IMR-90 (cell line): ENCODE results near the gene GJA4. TPM values are rescaled to one million over a fixed set of nuclear protein-coding genes. Genes with fewer than 3 reads are reported as not detected.

Source experiments
- ATAC-seq: fragments of 200-7000 bp; cut with Tn5 transposase; 2 replicates; pipeline ENCODE4 v1.9.1; 2020; ENCODE audit warnings: low read depth, mild to moderate bottlenecking, moderate library complexity
- BruUV-seq: library from RNA; stranded (reverse); fragments of 400-500 nt; replicated peaks from 2 replicates; lab custom pipeline; 2021; lab: Mats Ljungman, UMichigan
- CTCF ChIA-PET: fragments of 300-600 bp; formaldehyde crosslinking; extraction: SDS; loops from one replicate; lab custom pipeline; 2021; ENCODE audit warnings: antibody characterized with exemption; lab: Yijun Ruan, JAX
- POLR2A ChIA-PET: fragments of 300-600 bp; sonication (Branson Sonifier 250); formaldehyde crosslinking; loops from one replicate; lab custom pipeline; 2022; ENCODE audit warnings: antibody characterized with exemption; ENCODE audit not compliant: unreplicated experiment; lab: Charles Lee
- DNase-seq: peaks from one replicate; pipeline ENCODE4 v3.0.0; 2013
- H2AFZ ChIP-seq: replicated peaks from 2 replicates; pipeline ENCODE3; 2013; ENCODE audit warnings: low read length, mild to moderate bottlenecking; ENCODE audit not compliant: poor library complexity
- H2AK5ac ChIP-seq: 2 replicates; pipeline ENCODE4 v1.6.1; 2013; ENCODE audit warnings: low read depth, low read length, inconsistent platforms
- H2AK9ac ChIP-seq: replicated peaks from 2 replicates; pipeline ENCODE3; 2013; ENCODE audit warnings: mild to moderate bottlenecking, low read depth, low read length, moderate library complexity; ENCODE audit not compliant: poor library complexity
- H2BK120ac ChIP-seq: 2 replicates; pipeline ENCODE4 v1.6.1; 2013; ENCODE audit warnings: low read depth, low read length, inconsistent platforms
- H2BK15ac ChIP-seq: 3 replicates; pipeline ENCODE4 v1.6.1; 2013; ENCODE audit warnings: low read depth, low read length, inconsistent platforms
- H2BK20ac ChIP-seq: 2 replicates; pipeline ENCODE4 v1.6.1; 2013; ENCODE audit warnings: low read depth, mild to moderate bottlenecking, inconsistent platforms, low read length, moderate library complexity
- H2BK5ac ChIP-seq: 2 replicates; pipeline ENCODE4 v1.6.1; 2013; ENCODE audit warnings: mild to moderate bottlenecking, low read depth, low read length, inconsistent platforms; ENCODE audit not compliant: poor library complexity, severe bottlenecking
- H3K14ac ChIP-seq: replicated peaks from 2 replicates; pipeline ENCODE4 v1.6.1; 2013; ENCODE audit warnings: low read depth, low read length, inconsistent platforms
- H3K18ac ChIP-seq: 2 replicates; pipeline ENCODE4 v1.6.1; 2013; ENCODE audit warnings: low read depth, low read length, control low read depth
- H3K23ac ChIP-seq: 2 replicates; pipeline ENCODE4 v1.6.1; 2013; ENCODE audit warnings: low read depth, low read length, inconsistent platforms
- H3K27ac ChIP-seq: 2 replicates; pipeline ENCODE4 v1.5.1; 2013; ENCODE audit warnings: mild to moderate bottlenecking, control low read depth, low read length; ENCODE audit not compliant: insufficient read depth
- H3K27me3 ChIP-seq: 2 replicates; pipeline ENCODE4 v1.6.1; 2013; ENCODE audit warnings: low read length; ENCODE audit not compliant: control insufficient read depth, insufficient read depth
- H3K36me3 ChIP-seq: 2 replicates; pipeline ENCODE4 v1.6.1; 2013; ENCODE audit warnings: low read length, mixed read lengths; ENCODE audit not compliant: control insufficient read depth, insufficient read depth
- H3K4ac ChIP-seq: 2 replicates; pipeline ENCODE4 v1.6.1; 2013; ENCODE audit warnings: low read depth, low read length, inconsistent platforms
- H3K4me1 ChIP-seq: 2 replicates; pipeline ENCODE4 v1.6.1; 2013; ENCODE audit warnings: low read length, mixed read lengths; ENCODE audit not compliant: control insufficient read depth, insufficient read depth
- H3K4me2 ChIP-seq: 2 replicates; pipeline ENCODE4 v1.6.1; 2013; ENCODE audit warnings: low read depth, mild to moderate bottlenecking, control low read depth, low read length, moderate library complexity
- H3K4me3 ChIP-seq: 2 replicates; pipeline ENCODE4 v1.5.1; 2013; ENCODE audit warnings: low read depth, mild to moderate bottlenecking, control low read depth, low read length, moderate library complexity; ENCODE audit not compliant: insufficient read depth
- H3K56ac ChIP-seq: 2 replicates; pipeline ENCODE4 v1.6.1; 2013; ENCODE audit warnings: low read length, inconsistent platforms; ENCODE audit not compliant: insufficient read depth; ENCODE audit errors: extremely low read depth
- H3K79me1 ChIP-seq, 2 experiments: 2 replicates each; pipeline ENCODE4 v1.6.1; 2013; ENCODE audit warnings: low read length in 2 of 2, inconsistent platforms in 1 of 2, low read depth in 1 of 2
- H3K9ac ChIP-seq: 2 replicates; pipeline ENCODE4 v1.6.1; 2013; ENCODE audit warnings: low read depth, low read length, control low read depth
- H3K9me1 ChIP-seq: 2 replicates; pipeline ENCODE4 v1.6.1; 2013; ENCODE audit warnings: low read length, inconsistent platforms; ENCODE audit not compliant: insufficient read depth
- H3K9me3 ChIP-seq: 2 replicates; pipeline ENCODE4 v1.6.1; 2013; ENCODE audit warnings: low read length; ENCODE audit not compliant: control insufficient read depth, insufficient read depth
- H4K20me1 ChIP-seq: 2 replicates; pipeline ENCODE4 v1.6.1; 2013; ENCODE audit warnings: low read length, inconsistent platforms; ENCODE audit not compliant: insufficient read depth
- H4K5ac ChIP-seq: 2 replicates; pipeline ENCODE4 v1.6.1; 2013; ENCODE audit warnings: mild to moderate bottlenecking, low read depth, low read length, control low read depth
- H4K8ac ChIP-seq, 2 experiments: 2 replicates each; pipeline ENCODE4 v1.6.1; 2013; ENCODE audit warnings: low read depth in 2 of 2, low read length in 2 of 2, control low read depth in 1 of 2, inconsistent platforms in 1 of 2
- H4K91ac ChIP-seq: 2 replicates; pipeline ENCODE4 v1.6.1; 2013; ENCODE audit warnings: low read depth, low read length, inconsistent platforms; ENCODE audit not compliant: insufficient read depth
- BHLHE40 ChIP-seq: fragments of 150-350 bp; IDR thresholded peaks from 2 replicates; pipeline ENCODE4 v1.6.1; 2016; ENCODE audit warnings: mild to moderate bottlenecking, low read depth, low read length
- CEBPB ChIP-seq: IDR thresholded peaks from 2 replicates; pipeline ENCODE4 v1.6.1; 2012; ENCODE audit warnings: low read depth, low read length, improper control_type of control experiment
- MAFK ChIP-seq: IDR thresholded peaks from 2 replicates; pipeline ENCODE4 v1.6.1; 2012; ENCODE audit warnings: low read depth, low read length, improper control_type of control experiment
- NFE2L2 ChIP-seq: fragments of 150-350 bp; IDR thresholded peaks from 2 replicates; pipeline ENCODE4 v1.6.1; 2016; ENCODE audit warnings: low read depth, mild to moderate bottlenecking, low read length
- RAD21 ChIP-seq: IDR thresholded peaks from 2 replicates; pipeline ENCODE4 v1.6.1; 2012; ENCODE audit warnings: low read length, improper control_type of control experiment
- WGBS, 2 experiments: methylation state at CpG; one replicate each; pipeline versions ENCODE4 v1.1.5 to v1.1.7; 2013; ENCODE audit warnings: missing lambda C conversion rate in 2 of 2; ENCODE audit not compliant: insufficient read length in 1 of 2; ENCODE audit errors: extremely low coverage in 2 of 2; 5-methylcytosine and 5-hydroxymethylcytosine counted together
- dilution Hi-C: fragments of 300-500 bp; cut with HindIII; formaldehyde crosslinking; loops from one replicate; pipeline ENCODE4 v1.14.3; 2018; ENCODE audit warnings: low sequenced_read_pairs; ENCODE audit not compliant: unreplicated experiment
- in situ Hi-C: fragments of 300-500 bp; cut with MboI; formaldehyde crosslinking; loops from 3 replicates; pipeline ENCODE4 v1.14.3; 2019; ENCODE audit warnings: low sequenced_read_pairs, inconsistent platforms, mixed read lengths
- intact Hi-C: fragments of 100-400 bp; cut with micrococcal nuclease; formaldehyde crosslinking; loops from 2 replicates; pipeline ENCODE4 v1.10.0; 2022
- polyA plus RNA-seq, 3 experiments: library from polyadenylated mRNA; depleted of rRNA; stranded (reverse); fragments of >200 nt; gene quantifications; 2 replicates each; pipeline ENCODE4 v1.2.3, GENCODE V29; 2012; ENCODE audit warnings: low replicate concordance in 1 of 3
- total RNA-seq: library from RNA; depleted of rRNA; stranded (reverse); fragments of >200 nt; gene quantifications from 2 replicates; pipeline ENCODE4 v1.2.3, GENCODE V29; 2012
- TF ChIP-seq, protein P1 (sequence below): conservative IDR thresholded peaks from 2 replicates; pipeline ENCODE4 v1.5.1; 2012; ENCODE audit warnings: mild to moderate bottlenecking, low read depth, low read length, improper control_type of control experiment
- TF ChIP-seq, protein P2 (sequence below): fragments of 150-350 bp; IDR thresholded peaks from 2 replicates; pipeline ENCODE4 v1.6.1; 2017; ENCODE audit warnings: mild to moderate bottlenecking, antibody characterized with exemption, low read length, low read depth

The GJA4 gene
- total and polyA plus RNA-seq, 2 of the 4 experiments (the other 2 are of a cell fraction), result not detected

DNA sequence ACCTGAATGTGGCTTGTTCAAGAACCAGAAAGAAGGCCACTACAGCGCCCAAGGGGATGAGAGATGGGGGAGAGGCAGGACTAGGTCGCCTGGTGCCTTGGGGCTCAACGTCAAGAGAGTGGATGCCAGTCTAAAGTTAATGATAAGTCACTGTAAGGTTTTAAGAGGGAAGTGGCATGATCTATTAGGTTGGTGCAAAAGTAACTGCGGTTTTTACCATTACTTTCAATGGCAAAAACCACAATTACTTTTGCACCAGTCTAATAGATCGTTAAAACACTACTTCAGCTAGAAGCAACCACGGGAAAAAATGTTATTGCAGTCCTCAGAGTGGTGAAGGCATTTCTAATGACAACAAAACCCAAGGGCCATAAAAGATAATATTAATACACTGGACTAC lies 14.4 kb upstream of the GJA4 start:
- H3K4me1 ChIP-seq, result peaks cover 5% of the 10 kb centered on the region; the same call in 1 of the 2 replicates
- ChIA-PET POLR2A (no interaction called here), CTCF (no interaction called here)
- no peak overlapping the region for H2BK120ac ChIP-seq
- intact Hi-C loops, result no loop called here
- H3K56ac ChIP-seq, result no peak overlapping the region
- H3K14ac ChIP-seq, result no peak overlapping the region
- no peak overlapping the region for H3K4ac ChIP-seq
- no TSS peak for BruUV-seq
- H3K27me3 ChIP-seq, result peaks cover 41% of the 10 kb centered on the region
- no peaks in the 10 kb centered on the region; the same call in 1 of the 2 replicates for H4K20me1 ChIP-seq
- H3K36me3 ChIP-seq, result no peaks in the 10 kb centered on the region
- no peak overlapping the region for H2AFZ ChIP-seq
- H2AK9ac ChIP-seq, result no peak overlapping the region
- no peak overlapping the region for H3K18ac ChIP-seq
- dilution Hi-C loops, result no loop called here
- no peak overlapping the region for H3K27ac ChIP-seq
- no peak overlapping the region for H4K5ac ChIP-seq
- no peak overlapping the region for H2BK5ac ChIP-seq
- H3K4me3 ChIP-seq, result no peak overlapping the region
- no peak overlapping the region for H3K23ac ChIP-seq
- no peak overlapping the region for H2AK5ac ChIP-seq
- in situ Hi-C loops, result no loop called here
- TF ChIP-seq NFE2L2 (no peak), CEBPB (no peak), RAD21 (no peak), BHLHE40 (no peak), MAFK (no peak)
- TF ChIP-seq, protein P1, sequence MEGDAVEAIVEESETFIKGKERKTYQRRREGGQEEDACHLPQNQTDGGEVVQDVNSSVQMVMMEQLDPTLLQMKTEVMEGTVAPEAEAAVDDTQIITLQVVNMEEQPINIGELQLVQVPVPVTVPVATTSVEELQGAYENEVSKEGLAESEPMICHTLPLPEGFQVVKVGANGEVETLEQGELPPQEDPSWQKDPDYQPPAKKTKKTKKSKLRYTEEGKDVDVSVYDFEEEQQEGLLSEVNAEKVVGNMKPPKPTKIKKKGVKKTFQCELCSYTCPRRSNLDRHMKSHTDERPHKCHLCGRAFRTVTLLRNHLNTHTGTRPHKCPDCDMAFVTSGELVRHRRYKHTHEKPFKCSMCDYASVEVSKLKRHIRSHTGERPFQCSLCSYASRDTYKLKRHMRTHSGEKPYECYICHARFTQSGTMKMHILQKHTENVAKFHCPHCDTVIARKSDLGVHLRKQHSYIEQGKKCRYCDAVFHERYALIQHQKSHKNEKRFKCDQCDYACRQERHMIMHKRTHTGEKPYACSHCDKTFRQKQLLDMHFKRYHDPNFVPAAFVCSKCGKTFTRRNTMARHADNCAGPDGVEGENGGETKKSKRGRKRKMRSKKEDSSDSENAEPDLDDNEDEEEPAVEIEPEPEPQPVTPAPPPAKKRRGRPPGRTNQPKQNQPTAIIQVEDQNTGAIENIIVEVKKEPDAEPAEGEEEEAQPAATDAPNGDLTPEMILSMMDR, result no peak
- TF ChIP-seq, protein P2, sequence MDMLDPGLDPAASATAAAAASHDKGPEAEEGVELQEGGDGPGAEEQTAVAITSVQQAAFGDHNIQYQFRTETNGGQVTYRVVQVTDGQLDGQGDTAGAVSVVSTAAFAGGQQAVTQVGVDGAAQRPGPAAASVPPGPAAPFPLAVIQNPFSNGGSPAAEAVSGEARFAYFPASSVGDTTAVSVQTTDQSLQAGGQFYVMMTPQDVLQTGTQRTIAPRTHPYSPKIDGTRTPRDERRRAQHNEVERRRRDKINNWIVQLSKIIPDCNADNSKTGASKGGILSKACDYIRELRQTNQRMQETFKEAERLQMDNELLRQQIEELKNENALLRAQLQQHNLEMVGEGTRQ, result no peak
- no peak overlapping the region for H4K91ac ChIP-seq
- no peak overlapping the region for H3K9ac ChIP-seq
- H2BK15ac ChIP-seq, result no peak overlapping the region
- no peaks in the 10 kb centered on the region for H3K9me3 ChIP-seq
- no CpG with 5 or more reads among the region's 6 CpGs for WGBS, 2 experiments
- H3K4me2 ChIP-seq, result no peak overlapping the region
- ATAC-seq, result no peak
- no peak overlapping the region for H4K8ac ChIP-seq
- no peaks in the 10 kb centered on the region for H3K79me1 ChIP-seq
- H2BK20ac ChIP-seq, result no peak overlapping the region
- H3K9me1 ChIP-seq, result no peaks in the 10 kb centered on the region
- DNase-seq, result no peak
